Stimulated activated CD8-positive, alpha-beta memory T cell treated with anti-CD3 and anti-CD28 coated beads, Interleukin-15, amount 100 ng/mL, for 1 hour (primary cell): ENCODE results near the gene POGZ.
"Not testable (repeated sequence)": the region's sequence is repeated elsewhere in the genome, so short reads cannot be mapped to it uniquely, and the experiment has no call there.

Source experiments
- DNase-seq: peaks from one replicate; pipeline ENCODE4 v3.0.0-alpha.2; 2020; ENCODE audit warnings: low read depth

Gene POGZ

DNA sequence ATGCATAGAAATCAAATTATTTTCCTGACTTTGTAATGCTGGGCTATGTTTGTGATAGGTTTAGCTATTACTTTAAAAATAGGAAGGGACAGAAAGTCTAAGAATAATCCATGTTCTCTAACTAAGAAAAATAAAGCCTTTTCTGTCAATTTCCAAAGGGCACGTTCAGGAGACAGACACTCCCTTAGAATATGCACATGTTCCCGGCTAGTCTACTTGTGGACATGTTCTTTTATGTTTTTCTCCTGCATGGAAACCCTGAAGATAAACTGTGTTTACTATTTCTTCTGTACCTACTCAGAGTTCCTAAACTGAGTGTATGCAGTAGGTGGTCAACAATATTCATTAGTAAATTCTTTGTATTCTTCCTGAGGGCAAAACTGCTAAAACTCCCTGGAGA lies 47.4 kb downstream of the POGZ start:
- no peak for DNase-seq

DNA sequence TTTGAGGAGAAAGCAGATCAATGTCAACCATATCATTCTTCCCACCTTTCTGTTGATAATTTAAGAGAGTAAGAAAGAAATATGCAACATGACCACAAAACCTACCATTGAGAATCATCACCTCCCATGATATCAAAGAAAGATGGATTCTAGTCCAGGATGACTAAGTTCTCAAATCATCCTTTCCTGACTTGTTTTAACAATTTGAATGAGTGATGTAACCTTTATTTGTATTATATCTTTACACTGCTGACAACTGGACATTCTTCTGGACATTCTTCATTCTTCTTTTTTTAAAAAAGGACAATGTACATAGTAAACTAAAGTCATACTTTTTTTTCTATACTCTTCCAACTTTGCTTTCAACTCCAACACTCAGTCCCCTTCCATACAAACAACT lies 50.4 kb downstream of the POGZ start:
- no peak for DNase-seq

DNA sequence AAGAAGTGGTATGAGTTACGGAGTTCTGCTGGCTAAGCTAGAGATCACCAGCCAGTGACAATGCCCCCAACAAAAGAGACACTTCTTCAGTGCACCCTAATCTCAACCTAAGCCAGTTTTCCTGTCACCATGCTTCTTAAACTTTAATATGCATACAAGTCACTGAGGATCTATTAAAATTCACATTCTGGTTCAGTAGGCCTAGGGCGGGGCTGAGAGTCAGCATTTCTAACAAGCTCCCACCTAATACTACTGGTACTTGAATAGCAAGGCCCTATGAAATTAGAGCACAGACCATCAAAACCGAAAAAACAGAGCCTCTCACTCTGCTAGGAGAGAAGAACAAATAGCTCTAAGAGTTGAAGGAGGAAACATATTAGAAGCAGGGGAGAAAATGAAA lies 52.0 kb downstream of the POGZ start:
- no peak for DNase-seq

DNA sequence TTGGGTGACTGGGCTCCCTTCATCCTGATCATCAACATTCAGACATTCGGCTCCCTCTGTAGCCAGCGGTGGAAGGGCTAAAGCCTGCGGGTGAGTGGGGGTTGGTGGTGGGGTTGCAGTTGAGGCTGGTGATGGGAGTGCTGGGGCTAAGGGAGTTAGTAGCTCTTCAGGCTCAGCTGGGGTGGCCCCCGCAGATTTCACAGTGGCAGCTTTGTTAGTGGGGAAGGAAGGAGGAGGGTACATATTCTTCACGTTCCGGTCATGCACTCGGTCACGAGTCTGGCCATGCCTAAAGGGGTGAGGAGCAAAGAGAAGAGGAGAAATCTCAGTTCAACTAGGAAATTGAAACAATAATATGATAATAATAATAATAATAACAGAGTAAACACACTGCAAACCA lies 53.1 kb downstream of the POGZ start:
- no peak for DNase-seq

DNA sequence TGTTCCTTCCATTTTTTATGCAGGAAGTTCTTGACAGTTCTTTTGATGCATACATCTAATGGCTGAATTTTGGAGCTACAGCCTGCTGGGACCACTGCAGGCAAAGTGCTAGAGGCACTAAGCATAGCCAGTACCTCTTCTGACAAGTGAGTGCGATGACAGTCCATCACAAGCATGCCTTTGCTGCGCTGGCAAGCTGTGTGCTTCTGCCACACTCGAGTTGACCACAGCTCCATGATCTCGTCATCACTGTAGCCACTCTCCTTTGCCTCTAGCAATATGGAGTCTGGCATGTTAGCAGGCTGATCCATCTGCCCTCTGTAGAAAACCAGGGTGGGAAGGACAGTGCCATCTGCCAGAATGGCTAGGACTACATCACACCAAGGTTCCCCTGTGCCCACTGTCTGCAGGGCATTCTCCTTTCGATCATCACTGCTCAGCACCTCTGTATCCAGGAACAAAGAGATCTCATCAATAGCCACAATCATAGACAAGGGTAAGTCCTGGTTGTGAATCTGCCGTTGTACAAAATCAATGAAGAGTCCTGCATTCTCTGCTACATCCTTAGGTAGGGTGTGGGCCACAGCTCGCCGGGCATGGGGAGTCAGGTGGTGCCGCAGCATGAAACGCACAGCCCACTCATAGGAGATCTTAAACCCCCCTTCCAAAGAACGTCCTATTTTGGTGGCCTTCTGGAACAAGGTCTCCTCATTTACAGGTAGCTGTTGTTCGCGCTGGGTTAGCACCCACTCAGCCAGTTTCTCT lies 53.9 kb downstream of the POGZ start:
- no peak for DNase-seq

DNA sequence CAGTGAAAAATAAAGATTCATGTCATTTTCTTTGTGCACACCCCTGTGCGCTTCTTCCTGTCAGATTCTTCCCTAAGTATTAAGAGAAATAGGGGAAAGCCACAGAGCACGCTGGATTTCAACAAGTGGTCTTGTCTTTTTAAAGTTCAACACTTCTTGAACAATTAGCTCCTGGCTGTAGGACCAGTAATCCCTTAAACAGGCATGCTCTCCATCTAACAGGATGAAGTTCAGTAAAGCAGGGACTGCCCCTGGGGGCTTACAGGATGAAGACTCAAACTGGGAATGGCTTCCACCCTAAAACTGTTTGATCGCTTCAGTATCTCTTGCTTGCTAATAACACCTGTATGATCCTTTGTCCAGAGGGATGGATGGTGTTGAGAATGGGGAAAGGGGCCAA lies 55.7 kb downstream of the POGZ start:
- DNase-seq, result no peak

DNA sequence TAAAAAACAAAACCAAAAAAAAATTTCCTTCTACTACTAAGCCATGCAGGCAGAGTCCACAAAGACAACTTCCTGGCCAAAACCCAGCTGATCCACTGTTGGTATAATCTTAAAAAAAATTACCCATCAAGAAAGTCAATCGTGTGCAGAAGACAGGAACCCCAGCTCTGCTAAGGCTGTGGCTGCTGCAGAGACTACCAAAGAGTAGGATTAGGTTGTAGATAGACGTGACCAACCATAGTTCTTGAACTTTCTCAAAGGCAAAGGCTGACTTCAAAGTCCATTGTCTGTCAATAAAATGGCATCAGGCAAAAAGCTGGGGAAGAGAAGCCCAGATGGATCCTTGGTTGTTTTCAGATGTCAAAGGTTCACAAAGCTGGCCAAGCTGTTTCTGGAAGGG lies 56.5 kb downstream of the POGZ start:
- DNase-seq, result no peak

DNA sequence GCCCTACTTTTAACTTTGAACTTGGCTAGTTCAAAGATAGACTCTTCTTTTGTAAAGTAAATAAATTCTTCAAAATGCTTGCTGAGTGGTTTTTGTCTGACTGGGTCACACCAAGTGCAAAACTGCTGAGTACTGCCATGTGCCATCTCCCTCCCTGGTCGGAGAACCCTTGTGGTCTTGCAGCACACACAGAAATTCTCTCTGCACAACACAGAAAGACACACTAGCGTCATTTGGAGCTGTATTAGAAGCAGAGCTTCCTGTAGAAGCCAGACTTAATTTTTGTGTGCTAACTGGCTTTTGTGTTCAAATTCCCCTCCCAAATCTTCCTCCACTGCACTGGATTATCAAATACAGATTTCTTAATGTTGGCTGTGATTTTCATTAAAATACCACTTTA lies 57.4 kb downstream of the POGZ start:
- no peak for DNase-seq

DNA sequence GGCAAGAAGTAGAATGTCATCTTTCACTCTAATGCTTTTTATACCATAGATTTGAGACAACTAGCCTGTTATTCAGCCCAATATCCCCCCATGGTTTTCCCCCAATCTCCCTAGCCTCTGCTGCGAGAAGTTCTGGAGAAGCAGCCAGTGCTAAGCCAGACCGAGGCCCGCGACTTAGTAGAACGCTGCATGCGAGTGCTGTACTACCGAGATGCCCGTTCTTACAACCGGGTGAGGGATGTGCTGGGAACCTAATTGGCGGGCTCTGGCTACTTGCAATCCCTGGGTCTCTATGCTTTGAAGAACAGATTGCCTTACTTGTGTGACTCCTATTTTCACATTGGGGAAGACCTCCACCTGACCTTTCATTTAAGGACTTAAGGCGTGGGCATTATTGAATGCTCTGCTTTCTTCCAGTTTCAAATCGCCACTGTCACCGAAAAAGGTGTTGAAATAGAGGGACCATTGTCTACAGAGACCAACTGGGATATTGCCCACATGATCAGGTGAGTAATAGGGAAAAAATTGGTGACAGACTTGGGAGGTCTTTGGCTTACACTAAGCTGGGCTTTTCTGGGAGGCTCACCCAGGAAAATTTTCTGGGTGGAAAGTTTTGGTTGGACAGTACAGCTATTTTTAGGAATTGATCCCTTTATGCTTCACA lies 58.0 kb downstream of the POGZ start:
- DNase-seq, result no peak

DNA sequence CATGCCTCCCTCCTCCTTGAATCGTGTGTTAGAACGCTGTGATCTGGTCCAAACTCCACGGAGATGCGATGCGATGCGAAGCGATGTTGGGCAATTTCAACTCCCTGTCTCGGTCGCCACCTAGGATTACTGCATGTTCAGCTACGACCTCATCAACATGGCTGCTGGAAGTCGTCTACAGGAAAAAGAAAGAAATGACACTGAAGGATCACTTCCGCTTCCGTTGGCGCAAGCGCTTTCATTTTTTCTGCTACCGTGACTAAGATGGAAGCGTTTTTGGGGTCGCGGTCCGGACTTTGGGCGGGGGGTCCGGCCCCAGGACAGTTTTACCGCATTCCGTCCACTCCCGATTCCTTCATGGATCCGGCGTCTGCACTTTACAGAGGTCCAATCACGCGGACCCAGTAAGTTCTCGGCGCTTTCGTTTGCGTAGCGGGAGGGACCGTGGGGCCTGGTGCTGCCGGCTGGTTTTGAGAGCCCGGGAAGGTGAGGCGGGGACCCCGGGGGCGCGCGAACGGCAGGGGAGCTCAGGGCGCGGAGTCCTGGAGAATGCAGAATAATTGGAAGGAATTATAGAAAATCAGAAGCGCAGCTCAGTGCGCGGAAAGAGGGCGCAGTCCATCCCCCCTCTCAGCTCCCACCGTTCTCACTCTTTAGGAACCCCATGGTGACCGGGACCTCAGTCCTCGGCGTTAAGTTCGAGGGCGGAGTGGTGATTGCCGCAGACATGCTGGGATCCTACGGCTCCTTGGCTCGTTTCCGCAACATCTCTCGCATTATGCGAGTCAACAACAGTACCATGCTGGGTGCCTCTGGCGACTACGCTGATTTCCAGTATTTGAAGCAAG lies 59.7 kb downstream of the POGZ start, which contains the start of gene PSMB4:
Gene PSMB4 (plus strand): TSS at position 250 of the 848 bp plus-strand sequence. CDS start 15 bp downstream, at position 265.
- DNase-seq, result peak; percentile 57

DNA sequence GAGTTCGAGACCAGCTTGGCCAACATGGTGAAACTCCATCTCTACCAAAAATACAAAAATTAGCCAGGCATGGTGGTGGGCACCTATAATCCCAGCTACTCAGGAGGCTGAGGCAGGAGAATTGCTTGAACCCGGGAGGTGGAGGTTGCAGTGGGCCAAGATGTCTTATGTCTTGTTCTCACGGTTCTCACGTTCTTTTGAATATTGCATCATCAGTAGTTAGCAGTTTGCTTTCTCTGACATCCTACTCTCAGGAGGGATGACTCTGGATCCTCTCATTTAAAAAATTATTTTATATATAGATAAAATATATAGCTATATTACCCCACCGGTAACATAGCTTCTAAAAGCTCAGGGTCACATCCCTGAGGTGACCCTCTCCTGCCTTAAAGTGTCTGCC lies 63.0 kb downstream of the POGZ start:
- not testable (repeated sequence) for DNase-seq

DNA sequence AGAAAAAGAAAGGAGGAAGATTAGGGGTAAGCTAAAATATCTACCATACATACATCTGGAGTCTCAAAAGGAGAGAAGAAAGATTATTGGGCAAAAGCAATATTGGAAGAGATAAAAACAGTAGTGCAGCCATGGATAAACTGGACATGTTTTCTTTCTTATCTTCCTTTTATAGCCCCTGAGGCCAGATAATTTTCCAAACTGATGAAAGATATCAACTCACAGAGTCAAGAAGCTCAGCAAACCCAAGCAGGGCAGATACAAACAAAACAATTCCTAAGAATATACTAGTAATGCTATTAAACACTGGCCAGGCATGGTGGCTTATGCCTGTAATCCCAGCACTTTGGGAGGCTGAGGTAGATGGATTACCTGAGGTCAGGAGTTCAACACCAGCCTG lies 65.7 kb downstream of the POGZ start:
- DNase-seq, result no peak

DNA sequence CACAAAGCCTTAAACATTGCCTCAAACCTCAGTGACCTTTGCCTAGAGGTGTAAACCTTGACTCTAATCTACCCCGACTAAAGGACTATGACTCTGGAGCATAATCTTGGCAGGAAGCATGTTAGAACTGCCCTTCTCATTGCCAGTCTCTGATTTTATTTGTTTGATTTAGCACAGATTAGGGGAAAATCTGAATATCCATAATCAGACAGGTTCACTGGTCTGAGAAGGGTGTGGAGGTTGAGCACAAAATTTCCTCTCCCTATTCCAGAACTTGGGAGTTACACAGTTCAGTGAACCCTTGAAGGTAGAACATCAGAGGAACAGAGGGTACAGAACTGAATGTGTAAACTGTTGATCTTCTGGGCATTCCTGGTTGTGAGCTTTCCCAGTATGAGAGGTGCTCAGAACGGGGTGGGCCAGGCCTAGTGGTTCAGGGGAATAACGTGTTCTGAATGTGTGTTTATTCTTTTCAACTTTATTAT lies 68.2 kb downstream of the POGZ start:
- DNase-seq, result no peak

DNA sequence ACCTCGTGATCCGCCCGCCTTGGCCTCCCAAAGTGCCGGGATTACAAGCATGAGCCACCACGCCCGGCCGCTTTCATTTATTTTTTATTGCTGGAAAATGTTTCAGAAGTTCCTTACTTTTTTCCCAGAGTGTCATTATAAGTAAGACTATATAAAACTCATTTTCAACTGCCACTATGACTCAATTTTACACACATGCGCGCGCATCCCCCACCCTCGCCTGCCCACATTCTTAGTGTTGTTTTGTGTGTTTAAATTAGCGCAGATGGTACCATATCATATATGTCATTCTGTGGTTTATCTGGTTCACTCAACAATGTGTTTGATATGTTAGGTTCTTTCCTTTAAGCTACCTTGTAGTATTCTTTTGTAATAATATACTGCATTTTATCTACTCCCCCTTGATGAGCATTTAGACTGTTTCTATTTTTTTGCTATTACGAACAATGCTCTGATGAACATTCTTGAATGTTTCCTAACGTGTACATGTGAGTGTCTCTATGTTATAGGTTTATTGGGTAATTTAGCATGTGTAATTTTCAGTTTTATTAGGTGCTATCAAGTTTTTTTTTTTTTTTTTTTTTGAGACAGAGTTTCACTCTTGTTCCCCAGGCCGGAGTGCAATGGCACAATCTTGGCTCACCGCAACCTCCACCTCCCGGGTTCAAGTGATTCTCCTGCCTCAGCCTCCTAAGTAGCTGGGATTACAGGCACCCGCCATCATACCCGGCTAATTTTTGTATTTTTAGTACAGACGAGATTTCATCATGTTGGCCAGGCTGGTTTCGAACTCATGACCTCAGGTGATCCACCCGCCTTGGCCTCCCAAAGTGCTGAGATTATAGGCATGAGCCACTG lies 68.8 kb downstream of the POGZ start:
- DNase-seq, result not testable (repeated sequence)

DNA sequence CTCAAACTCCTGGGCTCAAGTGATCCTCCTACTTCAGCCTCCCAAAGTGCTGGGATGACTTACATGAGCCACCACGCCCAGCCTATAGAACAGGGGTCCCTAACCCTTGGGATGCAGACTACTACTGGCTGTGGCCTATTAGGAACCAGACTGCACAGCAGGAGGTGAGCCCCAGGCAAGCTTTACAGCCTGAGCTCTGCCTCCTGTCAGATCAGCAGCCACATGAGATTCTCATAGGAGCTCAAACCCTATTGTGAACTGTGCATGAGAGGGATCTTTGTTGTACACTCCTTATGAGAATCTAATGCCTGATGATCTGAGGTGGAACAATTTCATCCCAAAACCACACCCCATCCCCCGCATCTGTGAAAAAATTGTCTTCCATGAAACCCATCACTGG lies 73.3 kb downstream of the POGZ start:
- DNase-seq, result no peak

DNA sequence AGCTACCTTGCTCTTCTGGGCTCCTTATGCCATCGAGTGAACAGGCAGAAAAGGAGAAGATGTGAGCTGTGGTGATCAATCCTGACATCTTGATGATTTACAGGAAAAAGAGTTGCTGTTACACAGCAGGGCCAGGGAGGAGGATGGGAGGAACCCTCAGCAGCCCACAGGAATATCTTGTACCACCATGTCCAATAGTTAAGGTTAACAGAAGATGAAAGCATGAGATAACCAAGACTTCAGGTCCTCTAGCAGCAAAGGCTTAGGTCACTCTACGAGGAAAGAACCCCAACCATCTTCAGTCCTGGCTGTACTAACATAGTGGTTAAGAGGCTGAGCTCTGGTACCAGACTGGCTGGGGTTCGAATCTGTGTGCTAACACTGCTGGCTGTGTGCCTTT lies 74.7 kb downstream of the POGZ start:
- no peak for DNase-seq

DNA sequence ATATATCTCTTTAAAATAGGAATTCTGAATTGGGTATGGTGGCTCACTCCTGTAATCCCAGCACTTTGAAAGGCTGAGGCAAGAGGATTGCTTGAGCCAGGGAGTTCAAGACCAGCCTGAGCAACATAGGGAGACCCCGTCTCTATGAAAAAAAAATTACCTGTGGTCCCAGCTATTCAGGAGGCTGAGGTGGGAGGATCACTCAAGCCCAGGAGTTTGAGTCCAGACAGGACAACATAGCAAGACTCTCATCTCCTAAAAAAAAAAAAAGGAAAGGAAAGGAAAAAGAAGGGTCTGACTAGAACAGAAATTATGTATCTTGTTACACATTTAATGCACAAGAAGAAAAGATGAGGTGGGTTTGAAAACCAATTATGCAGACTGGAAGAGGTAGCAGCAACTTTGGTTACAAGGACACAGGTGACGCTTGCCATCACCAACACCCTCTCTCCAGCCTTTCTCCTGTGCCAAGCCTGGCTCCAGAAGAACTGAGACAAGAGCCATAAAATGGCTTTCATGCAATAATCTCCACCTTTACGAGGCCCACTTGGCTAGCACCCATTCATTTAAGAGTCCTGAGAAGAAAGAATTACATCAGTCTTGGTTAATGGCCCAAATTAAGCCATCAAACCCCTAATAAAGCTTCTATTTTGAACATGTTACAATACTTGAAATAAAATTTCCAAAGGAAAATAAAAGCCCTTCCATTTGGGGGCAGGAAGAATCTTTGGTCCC lies 82.0 kb downstream of the POGZ start:
- DNase-seq, result no peak

DNA sequence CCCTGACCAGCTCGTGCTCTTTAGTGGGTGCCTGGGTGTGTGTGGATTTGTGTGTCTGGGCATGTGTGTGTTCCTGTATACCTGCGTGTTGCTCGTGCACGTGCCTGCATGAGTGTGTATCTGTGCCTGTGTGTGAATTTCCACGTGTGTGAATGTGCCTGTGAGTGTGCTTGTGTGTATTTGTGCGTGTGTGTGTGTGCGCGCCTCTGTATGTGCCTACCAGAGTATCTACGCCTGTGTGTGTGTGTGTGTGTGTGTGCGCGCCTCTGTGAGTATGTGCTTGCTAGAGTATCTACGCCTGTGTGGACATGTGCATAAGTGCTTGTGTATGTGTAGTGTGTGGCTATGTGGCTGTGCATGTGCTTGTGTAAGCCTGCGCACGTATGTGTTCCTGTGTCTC lies 86.1 kb downstream of the POGZ start:
- DNase-seq, result no peak

DNA sequence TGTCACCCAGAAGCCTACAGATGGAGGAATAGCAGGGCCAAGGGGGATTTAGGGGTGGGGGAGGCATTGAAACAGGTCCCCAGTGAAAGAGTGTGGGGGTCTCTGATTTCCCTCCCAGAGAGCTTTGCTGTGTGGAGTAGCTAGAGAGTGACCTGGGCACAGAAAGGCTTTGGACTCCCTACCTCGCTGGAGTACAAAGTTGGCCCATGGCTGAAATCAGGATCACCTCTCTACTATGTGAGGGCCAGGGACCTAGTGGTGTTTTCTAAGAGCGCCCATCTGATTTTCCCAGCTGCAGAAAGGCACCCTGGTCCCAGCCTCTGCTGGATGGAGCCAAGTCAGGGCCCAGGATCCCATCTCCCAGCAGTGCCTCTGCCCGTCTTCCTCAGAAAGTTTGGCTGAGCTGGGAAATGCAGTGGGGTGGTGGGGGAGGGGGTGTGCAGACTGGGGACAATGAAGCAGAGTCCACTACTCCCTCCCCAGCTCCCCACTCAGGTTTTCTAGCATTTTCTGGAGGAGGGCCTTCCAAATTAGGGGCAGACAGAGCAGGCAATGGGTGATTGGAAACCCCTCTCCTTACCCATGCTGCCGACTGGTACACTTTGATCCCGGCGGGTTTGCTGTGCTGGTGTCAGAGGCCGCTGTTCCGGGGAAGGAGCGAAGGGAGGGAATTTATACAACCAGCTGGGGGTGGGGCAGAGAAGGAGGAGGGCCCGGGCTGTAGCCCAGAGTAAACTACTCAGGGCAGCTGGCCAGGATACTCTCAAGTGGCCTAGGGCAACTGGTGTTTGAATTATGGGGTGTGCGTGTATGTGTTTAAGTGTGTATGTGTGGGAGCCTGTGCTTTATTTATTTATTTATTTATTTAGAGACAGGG lies 87.0 kb downstream of the POGZ start, which contains the start of gene SELENBP1:
Gene SELENBP1 (minus strand): TSS at position 648 of the 877 bp plus-strand sequence. CDS start 64 bp downstream, at position 584.
- no peak for DNase-seq
